ENCODE data around the gene SOX3. TPM values are rescaled to one million over a fixed set of nuclear protein-coding genes. Genes with fewer than 3 reads are reported as not detected.
A peak's percentile ranks its signal among the peaks of the same experiment; 100 is the strongest.

Gene SOX3
- total and polyA plus RNA-seq, 2 of the 13 experiments (the other 11 are each of a cell fraction or from before 2014, with no cell fraction given), result not detected

DNA sequence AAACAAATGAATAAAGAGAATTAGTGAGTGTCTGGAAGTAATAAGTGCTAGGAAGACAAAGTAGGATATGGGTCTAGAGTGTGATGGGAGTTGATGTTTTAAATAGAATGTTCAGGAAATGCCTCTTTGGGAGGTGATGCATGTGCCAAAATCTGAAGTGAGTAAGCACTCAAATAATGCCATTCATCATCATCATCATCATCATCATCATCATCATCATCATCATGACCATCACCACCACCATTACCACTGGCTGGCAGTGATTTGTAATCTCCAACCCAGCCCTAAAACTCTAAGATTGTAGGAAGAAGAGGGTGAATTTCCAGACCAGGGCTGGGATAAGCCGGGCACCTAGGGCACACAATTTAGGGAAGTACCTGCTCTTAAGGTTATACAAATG is 9.7 kb upstream of the SOX3 start:
- ATAC-seq, result no peak
- intact Hi-C loops (cut with micrococcal nuclease; ENCODE audit: unreplicated experiment) (no loop called here), in situ Hi-C loops (cut with HindIII; ENCODE audit: extremely low pct_ligation_motif_present, low pct_unique_long_range_greater_than_20kb) (no loop called here)
- BruUV-seq (replicated peaks), result no TSS peak
- no peaks in the 10 kb centered on the region for H3K27me3 ChIP-seq (ENCODE audit: control insufficient read depth in 1 of 2, insufficient read depth in 2 of 2, low read length in 2 of 2)
- CTCF ChIA-PET (ENCODE audit: low intra/inter-chr PET ratio, low total read pairs), result no interaction called here
- no peaks in the 10 kb centered on the region for H3K79me2 ChIP-seq (ENCODE audit: insufficient read depth, low read length)
- 0% methylated on average over 1 of the region's 1 CpG for WGBS (ENCODE audit: low lambda C conversion rate)
- no peak overlapping the region for H3K9ac ChIP-seq (ENCODE audit: insufficient read depth, low read depth, low read length)
- no peaks in the 10 kb centered on the region for H3K4me1 ChIP-seq (ENCODE audit: insufficient read depth, low read length)
- no peak overlapping the region for H3K4me3 ChIP-seq (replicated peaks in 1 of 3; ENCODE audit: insufficient read depth in 1 of 3, low read depth in 2 of 3, low read length in 3 of 3)
- peak; percentile 73 for TF ChIP-seq CREB1 (IDR thresholded peaks at IDR 0.05)
- no peak for TF ChIP-seq CREB1 (CRISPR knock-in tag; IDR thresholded peaks at IDR 0.05)
- TF ChIP-seq, protein P1, sequence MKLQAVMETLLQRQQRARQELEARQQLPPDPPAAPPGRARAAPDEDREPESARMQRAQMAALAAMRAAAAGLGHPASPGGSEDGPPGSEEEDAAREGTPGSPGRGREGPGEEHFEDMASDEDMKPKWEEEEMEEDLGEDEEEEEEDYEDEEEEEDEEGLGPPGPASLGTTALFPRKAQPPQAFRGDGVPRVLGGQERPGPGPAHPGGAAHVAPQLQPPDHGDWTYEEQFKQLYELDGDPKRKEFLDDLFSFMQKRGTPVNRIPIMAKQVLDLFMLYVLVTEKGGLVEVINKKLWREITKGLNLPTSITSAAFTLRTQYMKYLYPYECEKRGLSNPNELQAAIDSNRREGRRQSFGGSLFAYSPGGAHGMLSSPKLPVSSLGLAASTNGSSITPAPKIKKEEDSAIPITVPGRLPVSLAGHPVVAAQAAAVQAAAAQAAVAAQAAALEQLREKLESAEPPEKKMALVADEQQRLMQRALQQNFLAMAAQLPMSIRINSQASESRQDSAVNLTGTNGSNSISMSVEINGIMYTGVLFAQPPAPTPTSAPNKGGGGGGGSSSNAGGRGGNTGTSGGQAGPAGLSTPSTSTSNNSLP (IDR thresholded peaks at IDR 0.05; ENCODE audit: low read depth, low read length), result no peak
- no peak for TF ChIP-seq SIX4 (CRISPR knock-in tag; IDR thresholded peaks at IDR 0.05)
- POLR2A ChIA-PET, result no interaction called here
- no peak overlapping the region for H3K4me2 ChIP-seq (ENCODE audit: low read depth, low read length)
- DNase-seq (ENCODE audit: low spot score), result no peak
- H4K20me1 ChIP-seq (ENCODE audit: insufficient read depth, low read length), result no peaks in the 10 kb centered on the region
- H3K36me3 ChIP-seq (replicated peaks in 1 of 2; ENCODE audit: control insufficient read depth in 1 of 2, insufficient read depth in 2 of 2, low read length in 2 of 2), result no peaks in the 10 kb centered on the region
- H3K27ac ChIP-seq (ENCODE audit: extremely low read length, insufficient read depth, low read length), result no peak overlapping the region
- H2AFZ ChIP-seq (ENCODE audit: low read length), result no peak overlapping the region
- no peak for FAIRE-seq
- H3K9me3 ChIP-seq (ENCODE audit: low read length), result no peaks in the 10 kb centered on the region

GRCh38 chrX:140510895-140511295 is 6.0 kb upstream of the SOX3 start:
- ChIA-PET POLR2A (no interaction called here), CTCF (ENCODE audit: low intra/inter-chr PET ratio, low total read pairs) (no interaction called here)
- no TSS peak for BruUV-seq (replicated peaks)
- Histone ChIP-seq H4K20me1 (ENCODE audit: insufficient read depth, low read length) (no peaks in the 10 kb centered on the region), H3K4me1 (ENCODE audit: insufficient read depth, low read length) (no peaks in the 10 kb centered on the region), H3K9ac (ENCODE audit: insufficient read depth, low read depth, low read length) (no peak overlapping the region), H3K27me3 (ENCODE audit: control insufficient read depth in 1 of 2, insufficient read depth in 2 of 2, low read length in 2 of 2) (no peaks in the 10 kb centered on the region; a peak in 2 of 5 replicates), H3K36me3 (replicated peaks in 1 of 2; ENCODE audit: control insufficient read depth in 1 of 2, insufficient read depth in 2 of 2, low read length in 2 of 2) (no peaks in the 10 kb centered on the region), H2AFZ (ENCODE audit: low read length) (no peak overlapping the region), H3K27ac (ENCODE audit: extremely low read length, insufficient read depth, low read length) (no peak overlapping the region), H3K4me3 (replicated peaks in 1 of 3; ENCODE audit: insufficient read depth in 1 of 3, low read depth in 2 of 3, low read length in 3 of 3) (no peak overlapping the region), H3K79me2 (ENCODE audit: insufficient read depth, low read length) (no peaks in the 10 kb centered on the region), H3K4me2 (ENCODE audit: low read depth, low read length) (no peak overlapping the region), H3K9me3 (ENCODE audit: low read length) (no peaks in the 10 kb centered on the region)
- intact Hi-C loops (cut with micrococcal nuclease; ENCODE audit: unreplicated experiment) (no loop called here), in situ Hi-C loops (cut with HindIII; ENCODE audit: extremely low pct_ligation_motif_present, low pct_unique_long_range_greater_than_20kb) (no loop called here)
- DNase-seq (ENCODE audit: low spot score) (no peak), ATAC-seq (no peak), FAIRE-seq (no peak)
- WGBS (ENCODE audit: low lambda C conversion rate), result 72% methylated on average over 9 of the region's 42 CpGs
- TF ChIP-seq ZNF788 (CRISPR knock-in tag; IDR thresholded peaks at IDR 0.05; ENCODE audit: borderline replicate concordance) (no peak), RNF2 (conservative IDR thresholded peaks at IDR 0.05; ENCODE audit: low read depth) (no peak), SIN3A (IDR thresholded peaks at IDR 0.05; ENCODE audit: borderline replicate concordance, low read depth, low read length) (no peak), PATZ1 (CRISPR knock-in tag; IDR thresholded peaks at IDR 0.05) (no peak), MTA1 (CRISPR knock-in tag; IDR thresholded peaks at IDR 0.05; ENCODE audit: borderline replicate concordance) (no peak), ATAD3A (CRISPR knock-in tag; IDR thresholded peaks at IDR 0.05) (no peak)
- TF ChIP-seq, protein P2, sequence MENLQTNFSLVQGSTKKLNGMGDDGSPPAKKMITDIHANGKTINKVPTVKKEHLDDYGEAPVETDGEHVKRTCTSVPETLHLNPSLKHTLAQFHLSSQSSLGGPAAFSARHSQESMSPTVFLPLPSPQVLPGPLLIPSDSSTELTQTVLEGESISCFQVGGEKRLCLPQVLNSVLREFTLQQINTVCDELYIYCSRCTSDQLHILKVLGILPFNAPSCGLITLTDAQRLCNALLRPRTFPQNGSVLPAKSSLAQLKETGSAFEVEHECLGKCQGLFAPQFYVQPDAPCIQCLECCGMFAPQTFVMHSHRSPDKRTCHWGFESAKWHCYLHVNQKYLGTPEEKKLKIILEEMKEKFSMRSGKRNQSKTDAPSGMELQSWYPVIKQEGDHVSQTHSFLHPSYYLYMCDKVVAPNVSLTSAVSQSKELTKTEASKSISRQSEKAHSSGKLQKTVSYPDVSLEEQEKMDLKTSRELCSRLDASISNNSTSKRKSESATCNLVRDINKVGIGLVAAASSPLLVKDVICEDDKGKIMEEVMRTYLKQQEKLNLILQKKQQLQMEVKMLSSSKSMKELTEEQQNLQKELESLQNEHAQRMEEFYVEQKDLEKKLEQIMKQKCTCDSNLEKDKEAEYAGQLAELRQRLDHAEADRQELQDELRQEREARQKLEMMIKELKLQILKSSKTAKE (CRISPR knock-in tag; IDR thresholded peaks at IDR 0.05; ENCODE audit: borderline replicate concordance), result no peak
- TF ChIP-seq, protein P3, sequence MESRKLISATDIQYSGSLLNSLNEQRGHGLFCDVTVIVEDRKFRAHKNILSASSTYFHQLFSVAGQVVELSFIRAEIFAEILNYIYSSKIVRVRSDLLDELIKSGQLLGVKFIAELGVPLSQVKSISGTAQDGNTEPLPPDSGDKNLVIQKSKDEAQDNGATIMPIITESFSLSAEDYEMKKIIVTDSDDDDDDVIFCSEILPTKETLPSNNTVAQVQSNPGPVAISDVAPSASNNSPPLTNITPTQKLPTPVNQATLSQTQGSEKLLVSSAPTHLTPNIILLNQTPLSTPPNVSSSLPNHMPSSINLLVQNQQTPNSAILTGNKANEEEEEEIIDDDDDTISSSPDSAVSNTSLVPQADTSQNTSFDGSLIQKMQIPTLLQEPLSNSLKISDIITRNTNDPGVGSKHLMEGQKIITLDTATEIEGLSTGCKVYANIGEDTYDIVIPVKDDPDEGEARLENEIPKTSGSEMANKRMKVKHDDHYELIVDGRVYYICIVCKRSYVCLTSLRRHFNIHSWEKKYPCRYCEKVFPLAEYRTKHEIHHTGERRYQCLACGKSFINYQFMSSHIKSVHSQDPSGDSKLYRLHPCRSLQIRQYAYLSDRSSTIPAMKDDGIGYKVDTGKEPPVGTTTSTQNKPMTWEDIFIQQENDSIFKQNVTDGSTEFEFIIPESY (CRISPR knock-in tag; IDR thresholded peaks at IDR 0.05), result no peak
